H1 (cell line): ENCODE measurements around the gene DDX59. TPM values are rescaled to one million over a fixed set of nuclear protein-coding genes. Genes with fewer than 3 reads are reported as not detected.

Experiments
- CTCF ChIA-PET: fragments of 300-600 bp; sonication (Branson Sonifier 250); formaldehyde crosslinking; loops from one replicate; lab custom pipeline; 2021; ENCODE audit not compliant: partially characterized antibody; lab: Charles Lee
- POLR2A ChIA-PET: fragments of 300-600 bp; sonication (Branson Sonifier 250); formaldehyde crosslinking; loops from one replicate; lab custom pipeline; 2021; ENCODE audit warnings: inconsistent platforms; ENCODE audit not compliant: partially characterized antibody; lab: Charles Lee
- DNase-seq, 2 experiments: peaks; one replicate each; pipeline versions ENCODE4 v3.0.0 to v3.0.0-alpha.2; 2010 to 2022; ENCODE audit warnings: low spot score in 2 of 2, low read depth in 1 of 2, mixed read lengths in 1 of 2
- FAIRE-seq: peaks from 2 replicates; lab custom pipeline; 2011; peaks lifted over from hg19 to GRCh38; lab: Jason Lieb, UNC
- H2AFZ ChIP-seq: 2 replicates; pipeline ENCODE4 v1.8.1; 2012; ENCODE audit warnings: low read length, inconsistent platforms
- H2AK5ac ChIP-seq: 2 replicates; pipeline ENCODE4 v1.6.1; 2013; ENCODE audit warnings: low read depth, low read length
- H2BK120ac ChIP-seq: replicated peaks from 2 replicates; pipeline ENCODE3; 2013; ENCODE audit warnings: low read depth, low read length, inconsistent platforms
- H2BK12ac ChIP-seq: 2 replicates; pipeline ENCODE4 v1.6.1; 2013; ENCODE audit warnings: low read depth, low read length
- H2BK15ac ChIP-seq: 2 replicates; pipeline ENCODE4 v1.6.1; 2013; ENCODE audit warnings: low read length
- H2BK20ac ChIP-seq: 2 replicates; pipeline ENCODE4 v1.6.1; 2013; ENCODE audit warnings: low read length
- H2BK5ac ChIP-seq: 2 replicates; pipeline ENCODE4 v1.6.1; 2013; ENCODE audit warnings: low read depth, low read length
- H3K14ac ChIP-seq: 2 replicates; pipeline ENCODE4 v1.6.1; 2013; ENCODE audit warnings: inconsistent platforms; ENCODE audit not compliant: insufficient read length
- H3K18ac ChIP-seq: 2 replicates; pipeline ENCODE4 v1.6.1; 2013; ENCODE audit warnings: low read length; ENCODE audit errors: extremely low read depth
- H3K23ac ChIP-seq: 2 replicates; pipeline ENCODE4 v1.6.1; 2013; ENCODE audit warnings: inconsistent platforms; ENCODE audit not compliant: insufficient read length
- H3K23me2 ChIP-seq: 2 replicates; pipeline ENCODE4 v1.6.1; 2013; ENCODE audit warnings: low read depth, low read length
- H3K27ac ChIP-seq: 2 replicates; pipeline ENCODE4 v1.6.1; 2011; ENCODE audit warnings: low read depth, low read length, inconsistent platforms
- H3K27me3 ChIP-seq, 4 experiments: replicated peaks in 1 of 4; 1 replicate in 1 of 4; 2 replicates in 3 of 4; pipeline versions ENCODE4 v1.6.1 to v1.8.1; 2011 to 2013; ENCODE audit warnings: low read length in 3 of 4, mild to moderate bottlenecking in 3 of 4, inconsistent platforms in 2 of 4, mixed read lengths in 2 of 4, moderate library complexity in 1 of 4; ENCODE audit not compliant: control insufficient read depth in 3 of 4, insufficient read depth in 3 of 4; ENCODE audit errors: extremely low read depth in 1 of 4
- H3K36me3 ChIP-seq, 4 experiments: 2 replicates each; pipeline versions ENCODE4 v1.6.1 to v1.8.1; 2011 to 2013; ENCODE audit warnings: mild to moderate bottlenecking in 4 of 4, low read length in 3 of 4, moderate library complexity in 2 of 4, control low read depth in 1 of 4, inconsistent platforms in 1 of 4; ENCODE audit not compliant: insufficient read depth in 4 of 4, control insufficient read depth in 2 of 4
- H3K4ac ChIP-seq: replicated peaks from 2 replicates; pipeline ENCODE3; 2013; ENCODE audit warnings: low read length, low read depth, mixed read lengths, inconsistent platforms; ENCODE audit not compliant: insufficient read length
- H3K4me1 ChIP-seq, 4 experiments: replicated peaks in 1 of 4; 1 replicate in 1 of 4; 2 replicates in 3 of 4; pipeline versions ENCODE4 v1.6.1 to v1.8.1; 2011 to 2013; ENCODE audit warnings: low read length in 3 of 4, inconsistent platforms in 2 of 4, mixed read lengths in 1 of 4; ENCODE audit not compliant: insufficient read depth in 4 of 4, control insufficient read depth in 3 of 4
- H3K4me2 ChIP-seq, 2 experiments: 2 replicates each; pipeline versions ENCODE4 v1.6.1 to v1.8.1; 2011 to 2013; ENCODE audit warnings: low read depth in 2 of 2, low read length in 2 of 2, control low read depth in 1 of 2, inconsistent platforms in 1 of 2, mild to moderate bottlenecking in 1 of 2; ENCODE audit not compliant: insufficient read depth in 1 of 2
- H3K4me3 ChIP-seq, 4 experiments: fragments of 200-600, 300-600 bp in 1 of 4; sonication (generic), shearing (Covaris generic), sonication (Bioruptor Twin) in 1 of 4; 2 replicates each; pipeline versions ENCODE4 v1.5.1 to v1.8.1; 2011 to 2016; ENCODE audit warnings: low read length in 4 of 4, low read depth in 3 of 4, control low read depth in 2 of 4, inconsistent platforms in 2 of 4, mild to moderate bottlenecking in 2 of 4, mixed read lengths in 1 of 4, moderate library complexity in 1 of 4; ENCODE audit not compliant: insufficient read depth in 2 of 4; ENCODE audit errors: extremely low read depth in 1 of 4
- H3K56ac ChIP-seq: replicated peaks from 2 replicates; pipeline ENCODE3; 2013; ENCODE audit warnings: low read depth, mild to moderate bottlenecking, mixed read lengths, low read length, inconsistent platforms; ENCODE audit not compliant: insufficient read length
- H3K79me1 ChIP-seq: 2 replicates; pipeline ENCODE4 v1.6.1; 2013; ENCODE audit warnings: low read depth, low read length, control low read depth
- H3K79me2 ChIP-seq, 2 experiments: 2 replicates each; pipeline versions ENCODE4 v1.6.1 to v1.8.1; 2012 to 2013; ENCODE audit warnings: low read length in 2 of 2, mild to moderate bottlenecking in 2 of 2, inconsistent platforms in 1 of 2; ENCODE audit not compliant: insufficient read depth in 2 of 2, control insufficient read depth in 1 of 2
- H3K9ac ChIP-seq, 4 experiments: replicated peaks in 1 of 4; 1 replicate in 1 of 4; 2 replicates in 3 of 4; pipeline versions ENCODE4 v1.6.1 to v1.8.1; 2011 to 2013; ENCODE audit warnings: low read depth in 3 of 4, low read length in 3 of 4, control low read depth in 2 of 4, mild to moderate bottlenecking in 2 of 4, moderate library complexity in 2 of 4, inconsistent platforms in 1 of 4; ENCODE audit errors: extremely low read depth in 1 of 4
- H3K9me3 ChIP-seq, 2 experiments: 2 replicates each; pipeline versions ENCODE4 v1.6.1 to v1.8.1; 2012 to 2013; ENCODE audit warnings: mild to moderate bottlenecking in 2 of 2, moderate library complexity in 2 of 2, control low read depth in 1 of 2, inconsistent platforms in 1 of 2, low read depth in 1 of 2, low read length in 1 of 2, mixed read lengths in 1 of 2; ENCODE audit not compliant: insufficient read depth in 2 of 2
- H4K20me1 ChIP-seq, 2 experiments: replicated peaks in 1 of 2; 2 replicates each; pipeline versions ENCODE3 to v1.8.1; 2011 to 2013; ENCODE audit warnings: inconsistent platforms in 2 of 2, low read length in 2 of 2, mild to moderate bottlenecking in 1 of 2; ENCODE audit not compliant: insufficient read depth in 2 of 2, control insufficient read depth in 1 of 2
- H4K5ac ChIP-seq: 2 replicates; pipeline ENCODE4 v1.6.1; 2013; ENCODE audit warnings: low read length, low read depth, mixed read lengths, inconsistent platforms; ENCODE audit not compliant: insufficient read length
- H4K8ac ChIP-seq: 2 replicates; pipeline ENCODE4 v1.8.0; 2013; ENCODE audit warnings: mild to moderate bottlenecking, moderate library complexity, low read length, inconsistent platforms; ENCODE audit not compliant: insufficient read depth; ENCODE audit errors: extremely low read depth
- H4K91ac ChIP-seq: replicated peaks from 2 replicates; pipeline ENCODE3; 2013; ENCODE audit warnings: low read length, mixed read lengths, inconsistent platforms; ENCODE audit not compliant: insufficient read length
- WGBS, 2 experiments: shearing (Covaris generic) in 1 of 2; methylation state at CpG; one replicate each; pipeline versions ENCODE4 v1.1.6 to v1.1.7; 2013 to 2015; ENCODE audit warnings: low lambda C conversion rate in 2 of 2, mixed read lengths in 2 of 2, inconsistent platforms in 1 of 2, low coverage in 1 of 2, missing lambda C conversion rate in 1 of 2; ENCODE audit not compliant: insufficient replicate concordance in 2 of 2, insufficient coverage in 1 of 2, insufficient read length in 1 of 2; ENCODE audit errors: extremely low coverage in 1 of 2, missing lambda C conversion rate in 1 of 2; 5-methylcytosine and 5-hydroxymethylcytosine counted together
- polyA plus RNA-seq, 7 experiments: library from polyadenylated mRNA; depleted of rRNA in 3 of 7; stranded (reverse) in 5 of 7; unstranded in 2 of 7; fragments of >200 nt in 5 of 7; fragments of 200-250 nt in 2 of 7; gene quantifications; 1 replicate in 5 of 7; 2 replicates in 1 of 7; 4 replicates in 1 of 7; pipeline versions ENCODE4 v1.2.1 to v1.2.3, GENCODE V29; 2011 to 2013; ENCODE audit warnings: missing spikeins in 2 of 7, mixed read lengths in 2 of 7
- total RNA-seq: library from RNA; stranded (reverse); fragmentation: NEBNext Ultra II Directional; extraction: Animal tissue kit (Norgen Biotek cat#: 25700); gene quantifications from 2 replicates; pipeline ENCODE4 v1.2.1, GENCODE V29; 2021

DDX59 gene
- total and polyA plus RNA-seq, 2 of the 8 experiments (the other 6 are each of a cell fraction or from before 2014, with no cell fraction given) = 8.3 to 19.4 TPM

DNA sequence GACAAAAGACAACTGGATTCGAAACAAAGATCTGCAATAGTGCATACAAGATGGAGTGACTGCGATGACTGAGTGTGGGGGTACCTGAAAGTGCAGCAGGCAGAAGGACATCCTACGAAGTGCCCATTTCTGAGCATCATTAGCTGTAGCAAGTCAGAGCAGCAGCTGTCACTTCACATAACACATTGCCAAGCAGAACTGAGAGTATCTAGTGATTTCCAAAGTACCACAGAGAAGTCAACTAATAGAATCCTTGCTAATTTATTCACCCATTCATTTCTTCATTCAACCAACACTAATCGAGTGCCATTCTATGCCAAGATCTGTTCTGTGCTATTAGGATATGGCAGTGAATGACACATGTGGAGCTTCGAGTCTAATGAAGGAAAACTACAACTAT lies 37.4 kb upstream of the DDX59 start:
- H3K9ac ChIP-seq = no peak overlapping the region
- H3K27me3 ChIP-seq = no peaks in the 10 kb centered on the region
- H3K4me3 ChIP-seq = no peak overlapping the region
- ChIA-PET CTCF (interaction anchor here (1.1 kb wide), 1 partner anchor 85 kb away, joined by 4 read pairs; no protein-coding TSS in a partner anchor), POLR2A (interaction anchor here (1.3 kb wide), 1 partner anchor 32 kb away, joined by 3 read pairs; no protein-coding TSS in a partner anchor)
- no peaks in the 10 kb centered on the region for H4K20me1 ChIP-seq
- no peaks in the 10 kb centered on the region for H3K23me2 ChIP-seq
- no peak overlapping the region for H4K5ac ChIP-seq
- no peak overlapping the region for H4K8ac ChIP-seq
- no peak overlapping the region for H3K27ac ChIP-seq
- no peak overlapping the region for H2BK12ac ChIP-seq
- H2BK15ac ChIP-seq = no peak overlapping the region
- no peaks in the 10 kb centered on the region for H3K79me2 ChIP-seq
- H3K56ac ChIP-seq = no peak overlapping the region
- H3K79me1 ChIP-seq = no peaks in the 10 kb centered on the region
- H3K23ac ChIP-seq = no peak overlapping the region
- WGBS, 2 experiments = 86% methylated on average over 5 of the region's 5 CpGs; no CpG with 5 or more reads in 1 of the 2 experiments
- H3K4ac ChIP-seq = no peak overlapping the region
- no peak overlapping the region for H3K14ac ChIP-seq
- H3K36me3 ChIP-seq = no peaks in the 10 kb centered on the region
- no peak overlapping the region for H2AK5ac ChIP-seq
- no peak overlapping the region for H2BK20ac ChIP-seq
- no peak overlapping the region for H4K91ac ChIP-seq
- FAIRE-seq = no peak
- H3K4me2 ChIP-seq = no peak overlapping the region
- no peak overlapping the region for H2AFZ ChIP-seq
- no peaks in the 10 kb centered on the region for H3K4me1 ChIP-seq
- H3K18ac ChIP-seq = no peak overlapping the region
- H3K9me3 ChIP-seq = no peaks in the 10 kb centered on the region
- DNase-seq = no peak
- H2BK120ac ChIP-seq = no peak overlapping the region
- H2BK5ac ChIP-seq = no peak overlapping the region
